Stimulated activated CD4-positive, alpha-beta T cell treated with anti-CD3 and anti-CD28 coated beads, Interleukin-1b, Interleukin-23, amount 100 ng/mL, for 4 hours (primary cell): ENCODE results near the gene CELF5.
A peak's percentile ranks its signal among the peaks of the same experiment; 100 is the strongest.

ENCODE experiments used
- DNase-seq, 2 donors: peaks; one replicate each; pipeline ENCODE4 v3.0.0-alpha.2; 2020; ENCODE audit warnings: low read depth in 2 of 2

The CELF5 gene

DNA sequence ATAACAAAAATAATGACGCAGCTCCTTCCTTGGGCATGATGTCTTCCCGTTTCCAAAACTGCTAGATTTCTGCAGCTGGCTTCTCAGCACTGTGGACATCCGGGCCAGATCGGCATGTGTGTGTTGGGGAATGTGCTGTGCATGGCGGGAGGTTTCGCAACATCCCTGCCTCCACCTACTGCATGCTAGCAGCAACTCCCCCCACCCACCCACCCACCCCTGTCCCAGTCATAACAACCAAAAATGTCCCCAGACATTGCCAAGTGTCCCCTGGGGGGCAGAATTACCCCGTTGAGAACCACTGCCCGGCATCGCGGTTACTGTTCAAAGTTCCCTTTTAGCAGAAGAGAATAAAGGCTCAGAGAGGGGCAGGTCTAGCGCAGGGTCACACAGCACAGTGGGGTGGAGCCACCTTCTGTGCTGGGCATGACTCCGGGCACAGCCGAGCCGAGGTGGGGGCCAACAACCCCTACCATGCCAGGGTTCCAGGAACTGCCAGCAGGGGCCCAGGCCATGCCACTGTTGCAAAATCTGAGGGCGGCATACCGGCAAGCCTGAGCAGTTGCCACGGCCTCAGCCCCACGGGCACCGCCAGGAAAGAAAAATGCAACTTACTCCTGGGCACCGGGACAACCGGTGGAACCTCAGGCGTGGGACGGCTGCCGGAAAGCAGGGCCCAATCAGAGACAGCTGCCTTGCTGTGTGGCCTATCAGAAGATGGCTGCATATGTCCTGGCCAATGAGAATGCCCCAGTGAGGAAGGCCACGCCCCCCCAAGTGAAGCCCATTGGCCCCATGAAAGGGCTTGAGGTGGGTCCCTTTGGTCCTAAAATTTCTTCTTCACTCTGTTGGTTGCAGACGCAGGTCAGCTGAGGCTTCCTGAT, 119.4 kb downstream of the CELF5 start:
- peak in 1 of 2 donors; percentile 27 for DNase-seq

- DNase-seq = no peak
Measured at GRCh38 chr19:3344608-3345598, 120.4 kb downstream of the CELF5 start.

GRCh38 chr19:3345850-3346460, 121.5 kb downstream of the CELF5 start:
- DNase-seq = no peak
